Endothelial cell (in vitro differentiated cells): Measurements from ENCODE around the gene RPL31. TPM values are rescaled to one million over a fixed set of nuclear protein-coding genes. Genes with fewer than 3 reads are reported as not detected.
"Not testable (repeated sequence)": the region's sequence is repeated elsewhere in the genome, so short reads cannot be mapped to it uniquely, and the experiment has no call there.

Experiments used
- DNase-seq: peaks from one replicate; pipeline ENCODE4 v3.0.0; 2021; ENCODE audit warnings: low spot score
- H3K27ac Mint-ChIP-seq: one replicate; pipeline ENCODE4 v1.8.0; 2021; ENCODE audit warnings: mixed read lengths, inconsistent platforms; ENCODE audit not compliant: unreplicated experiment
- H3K27me3 Mint-ChIP-seq: one replicate; pipeline ENCODE4 v1.8.0; 2021; ENCODE audit warnings: mild to moderate bottlenecking, moderate library complexity, mixed read lengths, inconsistent platforms; ENCODE audit not compliant: unreplicated experiment
- H3K36me3 Mint-ChIP-seq: one replicate; pipeline ENCODE4 v1.8.0; 2021; ENCODE audit warnings: mild to moderate bottlenecking, low read depth, mixed read lengths, inconsistent platforms; ENCODE audit not compliant: unreplicated experiment
- H3K4me1 Mint-ChIP-seq: one replicate; pipeline ENCODE4 v1.8.0; 2021; ENCODE audit warnings: mild to moderate bottlenecking, mixed read lengths, inconsistent platforms; ENCODE audit not compliant: unreplicated experiment
- H3K4me3 Mint-ChIP-seq: one replicate; pipeline ENCODE4 v1.8.0; 2021; ENCODE audit warnings: mild to moderate bottlenecking, mixed read lengths, inconsistent platforms; ENCODE audit not compliant: unreplicated experiment
- H3K9me3 Mint-ChIP-seq: one replicate; pipeline ENCODE4 v1.8.0; 2021; ENCODE audit warnings: mixed read lengths, inconsistent platforms; ENCODE audit not compliant: unreplicated experiment
- CTCF ChIP-seq: fragments of 200-600 bp; sonication (generic); IDR thresholded peaks from one replicate; pipeline ENCODE4 v1.5.0; 2021; ENCODE audit warnings: antibody characterized with exemption; ENCODE audit not compliant: unreplicated experiment
- total RNA-seq: library from RNA; stranded (reverse); fragmentation: NEBNext Ultra II Directional; extraction: Animal tissue kit (Norgen Biotek cat#: 25700); gene quantifications from one replicate; pipeline ENCODE4 v1.2.1, GENCODE V29; 2021; ENCODE audit not compliant: unreplicated experiment

Gene RPL31
- total RNA-seq, 1 donor from 2014 or later, result 1,589 TPM

GRCh38 chr2:101047075-101047766, 45.1 kb downstream of the RPL31 start:
- peaks cover 2% of the 10 kb centered on the region for H3K27me3 Mint-ChIP-seq
- no peaks in the 10 kb centered on the region for H3K4me1 Mint-ChIP-seq
- peaks cover 23% of the 10 kb centered on the region for H3K36me3 Mint-ChIP-seq
- no peak overlapping the region for H3K4me3 Mint-ChIP-seq
- DNase-seq, result no peak
- no peak overlapping the region for H3K27ac Mint-ChIP-seq
- H3K9me3 Mint-ChIP-seq, result no peaks in the 10 kb centered on the region
- no peak for TF ChIP-seq CTCF

- DNase-seq, result no peak
- H3K4me3 Mint-ChIP-seq, result no peak overlapping the region
- no peaks in the 10 kb centered on the region for H3K9me3 Mint-ChIP-seq
- TF ChIP-seq CTCF, result no peak
- H3K27ac Mint-ChIP-seq, result no peak overlapping the region
- no peaks in the 10 kb centered on the region for H3K4me1 Mint-ChIP-seq
- H3K27me3 Mint-ChIP-seq, result peaks cover 2% of the 10 kb centered on the region
- H3K36me3 Mint-ChIP-seq, result peaks cover 23% of the 10 kb centered on the region
Observed at GRCh38 chr2:101047774-101048173, 45.7 kb downstream of the RPL31 start.

- Mint-ChIP-seq H3K4me1 (no peaks in the 10 kb centered on the region), H3K36me3 (peaks cover 23% of the 10 kb centered on the region), H3K27me3 (peaks cover 2% of the 10 kb centered on the region), H3K27ac (no peak overlapping the region), H3K9me3 (no peaks in the 10 kb centered on the region), H3K4me3 (no peak overlapping the region)
- DNase-seq, result no peak
- no peak for TF ChIP-seq CTCF
Observed at GRCh38 chr2:101048756-101049155, 46.7 kb downstream of the RPL31 start.

GRCh38 chr2:101050886-101051285, 48.8 kb downstream of the RPL31 start:
- H3K36me3 Mint-ChIP-seq, result peaks cover 23% of the 10 kb centered on the region
- H3K4me3 Mint-ChIP-seq, DNase-seq, H3K9me3 Mint-ChIP-seq, H3K27ac Mint-ChIP-seq, H3K27me3 Mint-ChIP-seq, H3K4me1 Mint-ChIP-seq: not testable (repeated sequence)

- Mint-ChIP-seq H3K4me3 (no peak overlapping the region), H3K27ac (no peak overlapping the region), H3K9me3 (no peaks in the 10 kb centered on the region), H3K27me3 (no peaks in the 10 kb centered on the region), H3K4me1 (no peaks in the 10 kb centered on the region), H3K36me3 (peaks cover 25% of the 10 kb centered on the region)
- no peak for DNase-seq
- no peak for TF ChIP-seq CTCF
Observed at GRCh38 chr2:101052147-101052546, 50.1 kb downstream of the RPL31 start.
